Naive B cell (primary cell): ENCODE results near the gene GALNT13. TPM values are rescaled to one million over a fixed set of nuclear protein-coding genes. Genes with fewer than 3 reads are reported as not detected.

ENCODE experiments used
- ATAC-seq, 2 donors: fragments of 150-1000 bp; cut with Tn5 transposase; 2 replicates each; pipeline ENCODE4 v1.10.0; 2021; ENCODE audit warnings: low read depth in 2 of 2, mild to moderate bottlenecking in 2 of 2, moderate library complexity in 2 of 2
- DNase-seq: peaks from one replicate; pipeline ENCODE4 v3.0.0; 2022
- H3K27ac Mint-ChIP-seq, 6 donors: one replicate each; pipeline ENCODE4 v1.8.0; 2020 to 2022; ENCODE audit warnings: mild to moderate bottlenecking in 6 of 6, mixed read lengths in 6 of 6, moderate library complexity in 5 of 6, inconsistent platforms in 2 of 6
- H3K27me3 Mint-ChIP-seq, 3 donors: one replicate each; pipeline ENCODE4 v1.8.0; 2021 to 2022; ENCODE audit warnings: mixed read lengths in 3 of 3, mild to moderate bottlenecking in 1 of 3
- H3K36me3 Mint-ChIP-seq, 2 donors: one replicate each; pipeline ENCODE4 v1.8.0; 2020 to 2022; ENCODE audit warnings: mixed read lengths in 2 of 2, inconsistent platforms in 1 of 2, mild to moderate bottlenecking in 1 of 2
- H3K4me1 Mint-ChIP-seq, 3 donors: one replicate each; pipeline ENCODE4 v1.8.0; 2020 to 2022; ENCODE audit warnings: mixed read lengths in 3 of 3, inconsistent platforms in 1 of 3, mild to moderate bottlenecking in 1 of 3, moderate library complexity in 1 of 3
- H3K4me3 Mint-ChIP-seq, 8 donors: one replicate each; pipeline ENCODE4 v1.8.0; 2020 to 2022; ENCODE audit warnings: mild to moderate bottlenecking in 8 of 8, mixed read lengths in 8 of 8, moderate library complexity in 8 of 8, inconsistent platforms in 2 of 8
- H3K9me3 Mint-ChIP-seq, 7 donors: one replicate each; pipeline ENCODE4 v1.8.0; 2020 to 2022; ENCODE audit warnings: mixed read lengths in 7 of 7, mild to moderate bottlenecking in 5 of 7, inconsistent platforms in 2 of 7, moderate library complexity in 1 of 7
- polyA plus RNA-seq, 6 donors: library from polyadenylated mRNA; unstranded; fragments of 300-500 nt; fragmentation: Illumina TruSeq; gene quantifications; one replicate each; pipeline ENCODE4 v1.2.3, GENCODE V29; 2021; ENCODE audit warnings: low read depth in 6 of 6

GALNT13 gene
- polyA plus RNA-seq, 6 donors from 2014 or later: not detected

DNA sequence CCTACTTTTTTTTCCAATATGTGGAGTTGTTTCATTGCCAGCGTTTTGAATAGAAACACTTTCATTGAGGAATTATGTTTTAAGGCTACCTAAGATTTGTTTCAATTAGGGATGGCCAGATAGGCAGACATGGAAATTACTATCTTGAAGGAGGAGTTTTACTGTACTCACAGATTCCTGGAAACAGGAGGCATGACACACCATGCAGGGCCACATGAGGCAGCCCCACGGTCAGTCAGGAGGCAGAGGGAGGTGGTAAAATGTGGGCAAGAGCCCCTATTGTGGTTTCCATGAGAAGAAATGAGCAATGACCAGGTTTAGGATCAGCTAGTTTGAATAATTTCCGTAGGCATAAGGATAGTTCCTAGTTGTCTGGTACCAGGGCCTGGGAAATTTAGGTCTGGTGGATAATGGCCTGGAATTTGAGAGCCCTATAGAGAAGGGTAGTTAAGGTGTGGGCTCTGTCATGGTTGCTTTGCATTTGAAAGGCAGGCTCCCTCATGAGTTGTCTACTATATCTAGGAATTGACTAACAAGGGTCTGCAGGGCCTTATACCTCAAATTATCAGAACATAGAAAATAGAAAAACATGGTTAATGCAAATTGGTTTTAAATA is 466.7 kb downstream of the GALNT13 start:
- Mint-ChIP-seq H3K4me3 (no peak overlapping the region), H3K9me3 (peaks cover 0 to 4% (median 0%) of the 10 kb centered on the region in 7 donors), H3K36me3 (no peaks in the 10 kb centered on the region), H3K27me3 (no peaks in the 10 kb centered on the region), H3K27ac (no peak overlapping the region), H3K4me1 (no peaks in the 10 kb centered on the region)
- no peak for ATAC-seq
- no peak for DNase-seq

DNA sequence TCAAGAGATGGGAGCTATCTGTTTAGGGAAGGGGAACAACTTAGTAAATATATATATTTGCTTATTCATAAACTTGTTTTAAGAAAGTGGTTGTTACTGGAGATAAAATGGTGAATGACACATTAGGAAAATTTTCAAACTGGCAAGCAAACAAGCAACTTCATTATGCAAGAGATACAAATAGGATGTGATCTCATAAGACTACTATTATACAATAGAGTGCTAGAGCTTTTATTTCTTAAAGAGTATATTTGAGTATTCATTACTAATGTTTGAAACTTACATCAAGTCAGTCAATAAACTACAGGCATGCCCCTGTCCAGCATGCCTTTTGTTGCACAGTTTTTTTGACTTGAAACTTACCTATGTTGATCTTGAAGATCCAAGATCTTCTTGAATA is 471.6 kb downstream of the GALNT13 start:
- no peak for ATAC-seq
- no peaks in the 10 kb centered on the region for H3K27me3 Mint-ChIP-seq
- no peak for DNase-seq
- no peak overlapping the region for H3K27ac Mint-ChIP-seq
- H3K36me3 Mint-ChIP-seq: no peaks in the 10 kb centered on the region
- H3K9me3 Mint-ChIP-seq: peaks cover 0 to 4% (median 0%) of the 10 kb centered on the region in 7 donors
- no peak overlapping the region for H3K4me3 Mint-ChIP-seq
- H3K4me1 Mint-ChIP-seq: no peaks in the 10 kb centered on the region

DNA sequence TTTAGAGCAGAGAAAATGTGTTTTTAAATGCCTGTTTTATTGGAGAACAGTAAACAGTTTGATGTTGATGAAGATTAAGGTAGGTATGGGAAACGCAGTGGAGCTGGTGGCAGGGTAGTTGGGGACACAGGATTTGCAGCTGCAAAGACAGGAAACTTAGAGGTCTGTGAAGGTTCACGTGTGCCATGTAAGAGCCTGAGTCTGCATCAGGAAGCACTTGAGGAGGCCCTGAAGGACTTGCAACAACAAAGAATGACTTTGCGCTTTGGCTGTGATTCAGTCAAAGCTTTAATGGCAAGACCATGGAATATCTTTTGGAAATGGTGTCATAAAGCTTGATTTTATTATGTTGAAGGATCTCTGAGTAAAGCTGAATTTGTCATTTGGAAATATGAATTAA is 479.2 kb downstream of the GALNT13 start:
- H3K36me3 Mint-ChIP-seq: no peaks in the 10 kb centered on the region
- no peak overlapping the region for H3K4me3 Mint-ChIP-seq
- ATAC-seq (no peak), DNase-seq (no peak)
- no peaks in the 10 kb centered on the region for H3K4me1 Mint-ChIP-seq
- H3K27ac Mint-ChIP-seq: no peak overlapping the region
- H3K9me3 Mint-ChIP-seq: peaks cover 0 to 11% (median 5%) of the 10 kb centered on the region in 7 donors
- H3K27me3 Mint-ChIP-seq: no peaks in the 10 kb centered on the region

DNA sequence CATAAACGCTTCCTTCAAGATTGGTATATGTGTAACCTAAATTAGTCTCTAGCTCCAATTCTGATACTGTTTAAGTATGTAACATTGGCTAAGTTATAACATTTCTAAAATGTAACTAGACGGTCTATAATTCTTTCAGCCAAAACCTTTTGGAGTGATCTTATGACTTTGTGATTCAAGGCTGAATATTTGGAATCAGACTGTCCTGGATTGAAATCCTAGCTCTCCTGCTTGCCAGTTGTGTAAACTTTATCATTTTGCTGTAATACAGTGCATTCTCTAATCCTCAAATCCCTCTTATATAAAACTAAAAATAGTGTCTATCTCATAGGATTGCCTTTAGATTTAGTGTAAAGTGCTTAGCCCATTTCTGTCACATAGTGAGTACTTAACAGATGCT is 489.6 kb downstream of the GALNT13 start:
- Mint-ChIP-seq H3K36me3 (no peaks in the 10 kb centered on the region), H3K27me3 (no peaks in the 10 kb centered on the region), H3K4me1 (no peaks in the 10 kb centered on the region), H3K4me3 (no peak overlapping the region), H3K27ac (no peak overlapping the region), H3K9me3 (peaks cover 0 to 3% (median 0%) of the 10 kb centered on the region in 7 donors)
- ATAC-seq (no peak), DNase-seq (no peak)

DNA sequence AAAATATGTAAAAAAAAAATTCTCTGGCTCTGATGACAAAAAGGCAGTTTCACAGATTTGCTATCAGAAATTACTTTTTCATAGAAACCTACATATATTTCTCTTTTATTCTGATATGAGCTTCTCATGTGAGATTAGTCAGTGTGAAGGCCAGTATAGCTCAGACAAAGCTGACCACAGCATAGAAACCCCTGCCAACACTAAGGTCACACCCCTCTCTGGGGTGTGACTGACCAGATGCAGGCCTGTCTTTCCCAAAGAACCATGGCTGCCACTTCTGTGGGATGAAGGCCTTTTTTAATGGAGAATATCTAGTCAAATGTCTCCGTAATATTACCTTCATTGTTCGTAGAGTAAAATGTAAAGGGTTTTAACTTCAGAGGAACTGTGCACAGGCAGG is 496.4 kb downstream of the GALNT13 start:
- ATAC-seq (no peak), DNase-seq (no peak)
- Mint-ChIP-seq H3K4me1 (no peaks in the 10 kb centered on the region), H3K36me3 (no peaks in the 10 kb centered on the region), H3K4me3 (no peak overlapping the region), H3K27me3 (no peaks in the 10 kb centered on the region), H3K9me3 (peaks cover 0 to 4% (median 0%) of the 10 kb centered on the region in 7 donors), H3K27ac (no peak overlapping the region)

DNA sequence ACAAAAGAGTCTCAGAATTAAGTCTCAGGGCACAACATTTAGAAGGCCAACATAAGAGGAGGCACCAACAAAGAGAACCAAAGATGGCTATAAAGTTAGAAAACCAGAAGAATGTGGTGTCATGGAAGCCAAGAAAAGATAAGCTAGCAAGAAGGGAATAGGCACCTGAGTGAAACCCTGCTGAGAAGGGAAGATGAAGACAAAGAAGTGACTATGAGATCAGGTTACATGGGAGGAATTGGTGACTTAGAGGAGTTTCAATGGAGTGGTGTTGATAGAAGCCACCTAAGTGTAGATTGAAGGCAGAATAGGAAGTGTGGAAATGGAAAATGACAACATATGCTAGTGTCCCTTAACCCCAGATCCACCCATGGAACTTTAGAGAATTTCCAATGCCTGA is 499.2 kb downstream of the GALNT13 start:
- Mint-ChIP-seq H3K27me3 (peaks cover 0 to 6% (median 0%) of the 10 kb centered on the region in 3 donors), H3K9me3 (peaks cover 0 to 4% (median 0%) of the 10 kb centered on the region in 7 donors), H3K36me3 (no peaks in the 10 kb centered on the region), H3K4me3 (no peak overlapping the region), H3K27ac (no peak overlapping the region), H3K4me1 (no peaks in the 10 kb centered on the region)
- DNase-seq: no peak
- no peak for ATAC-seq

DNA sequence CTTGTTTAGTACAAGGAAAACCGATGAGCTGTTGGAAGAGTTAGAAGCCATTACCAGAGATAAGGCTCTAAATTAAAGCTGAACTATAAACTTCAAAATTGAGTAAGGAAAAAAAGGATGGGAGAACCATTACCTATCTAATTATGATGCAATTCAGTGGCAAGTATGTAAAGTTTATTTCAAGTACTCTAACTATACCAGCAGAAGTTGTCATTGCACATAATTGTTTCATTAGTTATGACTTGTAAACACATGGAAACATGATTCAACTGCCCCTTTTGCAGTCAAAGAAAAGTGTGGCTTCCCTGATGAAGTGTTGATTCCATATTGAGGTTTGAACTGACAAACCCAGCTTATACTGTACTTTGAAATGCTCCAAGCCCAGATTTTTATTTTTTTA is 502.7 kb downstream of the GALNT13 start:
- H3K27me3 Mint-ChIP-seq: peaks cover 0 to 6% (median 0%) of the 10 kb centered on the region in 3 donors
- no peak overlapping the region for H3K4me3 Mint-ChIP-seq
- no peak for DNase-seq
- H3K36me3 Mint-ChIP-seq: no peaks in the 10 kb centered on the region
- H3K27ac Mint-ChIP-seq: no peak overlapping the region
- no peaks in the 10 kb centered on the region for H3K4me1 Mint-ChIP-seq
- peaks cover 0 to 4% (median 0%) of the 10 kb centered on the region in 7 donors for H3K9me3 Mint-ChIP-seq
- no peak for ATAC-seq

DNA sequence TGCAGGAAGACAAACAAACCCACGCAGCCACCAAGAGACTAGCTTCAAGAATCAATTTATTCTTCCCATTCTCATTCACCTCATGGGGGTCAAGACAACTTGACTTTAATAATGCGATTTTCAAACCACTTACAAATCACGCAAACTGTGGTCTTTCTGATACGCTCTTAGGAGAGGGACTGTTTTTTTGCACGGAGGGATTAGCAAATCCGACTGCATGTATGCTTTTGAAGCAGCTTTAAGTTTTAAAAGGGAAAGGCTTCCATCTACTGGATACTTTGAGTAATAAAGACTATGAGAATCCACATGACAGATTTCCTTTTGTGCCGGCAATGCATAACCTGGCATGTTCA is 503.8 kb downstream of the GALNT13 start:
- Mint-ChIP-seq H3K27me3 (peaks cover 0 to 6% (median 0%) of the 10 kb centered on the region in 3 donors), H3K36me3 (no peaks in the 10 kb centered on the region), H3K4me3 (no peak overlapping the region), H3K9me3 (peaks cover 0 to 4% (median 0%) of the 10 kb centered on the region in 7 donors), H3K27ac (no peak overlapping the region), H3K4me1 (no peaks in the 10 kb centered on the region)
- DNase-seq (no peak), ATAC-seq (no peak)

DNA sequence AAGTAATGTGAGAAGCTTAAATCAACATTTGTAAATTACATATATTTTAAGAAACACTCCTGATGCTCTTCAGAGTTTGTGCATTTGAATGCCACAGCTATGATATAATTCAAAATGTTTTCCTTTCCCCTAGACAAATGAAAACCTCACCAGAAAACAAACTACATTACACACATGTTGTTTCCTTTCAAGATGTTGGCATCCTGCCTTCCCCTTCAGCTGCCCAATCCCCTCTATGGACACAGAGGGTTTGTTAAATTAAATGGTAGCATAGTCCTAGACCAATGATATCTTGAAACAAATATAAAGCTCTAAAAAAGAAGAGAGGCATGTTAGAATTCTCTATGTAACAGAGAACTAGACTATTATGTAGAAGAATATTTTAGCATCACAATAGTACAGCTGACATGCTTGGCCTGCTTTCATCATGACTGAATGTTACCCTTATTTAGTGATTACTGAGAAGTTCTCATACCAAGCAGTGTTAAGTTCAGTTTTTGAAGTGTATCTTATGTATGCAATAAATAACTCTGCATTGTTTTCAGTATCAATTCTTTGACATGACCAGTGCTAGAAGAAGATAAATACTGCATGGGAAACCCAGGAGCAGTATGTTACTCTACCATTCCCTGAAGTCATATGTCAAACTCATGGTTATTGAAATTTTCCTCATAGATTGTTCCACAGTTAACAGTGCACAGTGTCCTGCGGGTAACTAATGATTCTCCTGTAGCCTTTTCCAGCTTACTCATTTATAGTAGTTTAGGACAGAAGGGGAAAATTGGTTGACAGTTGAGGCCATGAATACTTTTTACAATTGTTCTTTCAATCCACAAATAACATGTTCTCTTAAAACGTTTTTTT is 510.4 kb downstream of the GALNT13 start:
- Mint-ChIP-seq H3K27ac (no peak overlapping the region), H3K4me1 (peaks cover 0 to 4% (median 0%) of the 10 kb centered on the region in 3 donors), H3K4me3 (no peak overlapping the region), H3K27me3 (no peaks in the 10 kb centered on the region), H3K36me3 (no peaks in the 10 kb centered on the region), H3K9me3 (no peaks in the 10 kb centered on the region)
- ATAC-seq (no peak), DNase-seq (no peak)

DNA sequence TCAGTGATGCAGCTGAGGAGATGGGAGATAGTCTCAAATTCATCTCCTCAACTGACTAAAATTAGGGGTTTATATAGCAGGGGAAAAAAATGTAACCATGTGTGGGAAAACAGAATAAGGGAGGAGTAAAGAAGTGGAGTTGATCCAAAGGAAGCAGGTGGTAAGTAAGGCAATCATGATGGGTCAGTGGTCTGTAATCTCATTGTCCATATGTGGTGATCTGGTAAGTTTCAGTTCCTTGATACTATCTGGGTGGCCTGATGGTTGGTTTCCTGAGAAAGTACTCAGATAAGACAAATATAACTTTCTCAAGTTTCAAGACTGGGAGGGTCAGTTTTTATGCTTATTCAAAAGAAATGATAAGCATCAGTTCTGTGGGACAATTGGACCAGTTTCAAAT is 514.5 kb downstream of the GALNT13 start:
- Mint-ChIP-seq H3K9me3 (peaks cover 2 to 23% (median 7%) of the 10 kb centered on the region in 7 donors), H3K27ac (no peak overlapping the region), H3K36me3 (no peaks in the 10 kb centered on the region), H3K27me3 (no peaks in the 10 kb centered on the region), H3K4me3 (no peak overlapping the region), H3K4me1 (peaks cover 0 to 4% (median 0%) of the 10 kb centered on the region in 3 donors)
- no peak for ATAC-seq
- no peak for DNase-seq

DNA sequence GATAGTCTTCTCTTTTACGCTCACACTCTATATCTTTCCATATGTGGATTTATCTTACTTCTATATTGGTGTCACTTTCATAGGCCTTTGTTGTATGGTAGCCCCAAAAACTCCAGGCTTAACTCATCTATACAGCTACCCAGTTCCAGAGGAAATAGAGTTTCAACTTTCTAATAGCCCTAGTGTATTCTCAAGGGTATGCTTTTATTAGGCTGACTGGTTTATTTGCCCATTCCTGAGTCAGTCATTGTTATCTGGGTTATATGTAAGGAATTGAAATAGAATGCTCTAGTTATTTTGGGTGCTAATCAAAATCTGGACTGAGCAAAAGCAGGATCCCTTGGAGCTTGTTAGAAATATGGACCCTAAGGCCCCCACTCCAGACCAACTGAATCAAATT is 519.3 kb downstream of the GALNT13 start:
- Mint-ChIP-seq H3K27ac (no peak overlapping the region), H3K36me3 (no peaks in the 10 kb centered on the region), H3K4me3 (no peak overlapping the region), H3K4me1 (peaks cover 0 to 2% (median 2%) of the 10 kb centered on the region in 3 donors), H3K9me3 (peaks cover 6 to 24% (median 7%) of the 10 kb centered on the region in 7 donors), H3K27me3 (no peaks in the 10 kb centered on the region)
- ATAC-seq (no peak), DNase-seq (no peak)

DNA sequence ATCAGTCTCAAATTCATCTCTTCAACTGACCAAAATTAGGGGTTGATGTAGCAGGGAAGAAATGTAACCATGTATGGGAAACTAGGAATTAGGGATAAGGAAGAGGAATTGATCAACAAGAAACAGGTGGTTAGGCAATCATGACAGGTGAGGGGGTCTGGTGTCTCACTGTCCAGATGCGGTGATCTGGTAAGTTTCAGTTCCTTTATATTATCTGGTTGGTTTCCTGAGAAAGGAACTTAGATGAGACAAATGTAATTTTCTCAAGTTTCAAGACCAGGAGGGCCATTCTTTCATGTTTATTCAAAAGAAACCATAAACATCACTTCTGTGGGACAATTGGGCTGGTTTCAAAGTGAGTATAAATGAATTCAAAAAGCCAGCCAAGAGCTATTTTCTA is 520.5 kb downstream of the GALNT13 start:
- Mint-ChIP-seq H3K27ac (no peak overlapping the region), H3K4me3 (no peak overlapping the region), H3K36me3 (no peaks in the 10 kb centered on the region), H3K27me3 (no peaks in the 10 kb centered on the region), H3K4me1 (peaks cover 0 to 2% (median 0%) of the 10 kb centered on the region in 3 donors), H3K9me3 (peaks cover 6 to 24% (median 7%) of the 10 kb centered on the region in 7 donors)
- DNase-seq: no peak
- ATAC-seq: no peak

DNA sequence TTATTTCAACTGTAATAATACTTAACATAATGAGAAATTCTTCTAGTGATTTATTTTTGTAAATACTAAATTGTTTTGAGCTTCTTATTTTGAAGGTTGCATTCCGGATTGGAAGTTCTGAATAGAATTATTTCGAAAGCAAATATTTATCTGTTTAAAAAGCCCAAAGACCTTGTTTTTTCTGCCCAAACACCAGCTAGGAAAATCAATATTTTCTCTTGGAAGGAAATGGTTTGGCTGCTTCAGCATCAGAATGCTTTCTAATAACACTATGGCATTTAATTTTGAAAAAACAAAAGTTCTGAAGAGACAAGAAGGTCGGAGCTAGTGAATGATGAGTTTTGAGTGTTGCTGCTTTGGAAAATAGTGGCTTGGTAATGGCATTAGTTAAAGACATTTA is 522.9 kb downstream of the GALNT13 start:
- ATAC-seq (no peak), DNase-seq (no peak)
- peaks cover 0 to 2% (median 0%) of the 10 kb centered on the region in 3 donors for H3K4me1 Mint-ChIP-seq
- peaks cover 3 to 15% (median 4%) of the 10 kb centered on the region in 7 donors for H3K9me3 Mint-ChIP-seq
- H3K27me3 Mint-ChIP-seq: no peaks in the 10 kb centered on the region
- H3K36me3 Mint-ChIP-seq: no peaks in the 10 kb centered on the region
- no peak overlapping the region for H3K27ac Mint-ChIP-seq
- H3K4me3 Mint-ChIP-seq: no peak overlapping the region
